Neural progenitor cell (in vitro differentiated cells): Measurements from ENCODE around the gene CPM. TPM values are rescaled to one million over a fixed set of nuclear protein-coding genes. Genes with fewer than 3 reads are reported as not detected.

Experiments used
- DNase-seq: peaks from one replicate; pipeline ENCODE4 v3.0.0-alpha.2; 2016; ENCODE audit warnings: low spot score
- H2AFZ ChIP-seq: fragments of 200-600 bp; sonication (generic); replicated peaks from 2 replicates; pipeline ENCODE4 v1.6.1; 2016; ENCODE audit warnings: antibody characterized with exemption
- H3F3A ChIP-seq: fragments of 200-600 bp; sonication (generic); 2 replicates; pipeline ENCODE4 v1.6.1; 2016; ENCODE audit warnings: antibody characterized with exemption, low read depth
- H3K27ac ChIP-seq: fragments of 200-600 bp; sonication (generic); 2 replicates; pipeline ENCODE4 v1.5.1; 2016; ENCODE audit warnings: mild to moderate bottlenecking
- H3K27me3 ChIP-seq: fragments of 200-600 bp; sonication (generic); 2 replicates; pipeline ENCODE4 v1.6.1; 2016; ENCODE audit warnings: mild to moderate bottlenecking, moderate library complexity
- H3K36me3 ChIP-seq: fragments of 200-600 bp; sonication (generic); 2 replicates; pipeline ENCODE4 v1.5.1; 2016
- H3K4me1 ChIP-seq: fragments of 200-600 bp; sonication (generic); 2 replicates; pipeline ENCODE4 v1.6.1; 2016; ENCODE audit warnings: mixed run types
- H3K4me2 ChIP-seq: fragments of 200-600 bp; sonication (generic); 2 replicates; pipeline ENCODE4 v1.6.1; 2016
- H3K4me3 ChIP-seq: fragments of 200-600 bp; sonication (generic); 2 replicates; pipeline ENCODE4 v1.5.1; 2016
- H3K79me2 ChIP-seq: fragments of 200-600 bp; sonication (generic); 2 replicates; pipeline ENCODE4 v1.6.1; 2016; ENCODE audit warnings: low read depth
- H3K9ac ChIP-seq: fragments of 200-600 bp; sonication (generic); 2 replicates; pipeline ENCODE4 v1.6.1; 2016
- H3K9me3 ChIP-seq: fragments of 200-600 bp; sonication (generic); 2 replicates; pipeline ENCODE4 v1.5.1; 2016; ENCODE audit warnings: low read depth
- H4K20me1 ChIP-seq: fragments of 200-600 bp; sonication (generic); 2 replicates; pipeline ENCODE4 v1.6.1; 2016; ENCODE audit warnings: low read depth
- H3K27ac Mint-ChIP-seq: 3 replicates; pipeline ENCODE4 v1.8.0; 2021; ENCODE audit warnings: mixed read lengths
- H3K27me3 Mint-ChIP-seq: 2 replicates; pipeline ENCODE4 v1.8.0; 2022; ENCODE audit warnings: low read depth, mild to moderate bottlenecking, inconsistent platforms, moderate library complexity, mixed read lengths; ENCODE audit not compliant: insufficient read depth
- H3K36me3 Mint-ChIP-seq: 3 replicates; pipeline ENCODE4 v1.8.0; 2021; ENCODE audit warnings: mixed read lengths
- H3K4me1 Mint-ChIP-seq: 3 replicates; pipeline ENCODE4 v1.8.0; 2021; ENCODE audit warnings: mixed read lengths
- H3K4me3 Mint-ChIP-seq: 3 replicates; pipeline ENCODE4 v1.8.0; 2021; ENCODE audit warnings: mild to moderate bottlenecking, moderate library complexity, mixed read lengths
- H3K9me3 Mint-ChIP-seq: 3 replicates; pipeline ENCODE4 v1.8.0; 2020; ENCODE audit warnings: mixed read lengths
- CTCF ChIP-seq: fragments of 200-600 bp; sonication (generic); IDR thresholded peaks from 2 replicates; pipeline ENCODE4 v1.5.1; 2017; ENCODE audit warnings: antibody characterized with exemption, mild to moderate bottlenecking
- EZH2 ChIP-seq: fragments of 200-600 bp; sonication (generic); IDR thresholded peaks from 2 replicates; pipeline ENCODE4 v1.6.1; 2017; ENCODE audit warnings: antibody characterized with exemption, mild to moderate bottlenecking, moderate library complexity
- EZH2phosphoT487 ChIP-seq: fragments of 200-600 bp; sonication (generic); IDR thresholded peaks from 2 replicates; pipeline ENCODE4 v1.6.1; 2017; ENCODE audit warnings: antibody characterized with exemption
- total RNA-seq: library from RNA; depleted of rRNA; stranded (reverse); fragments of >200 nt; gene quantifications from 2 replicates; pipeline ENCODE4 v1.2.3, GENCODE V29; 2015; ENCODE audit warnings: low replicate concordance

CPM gene
- total RNA-seq, 1 donor from 2014 or later, result 0.02 TPM

- Histone ChIP-seq H3K9me3 (no peaks in the 10 kb centered on the region), H3K27me3 (no peaks in the 10 kb centered on the region), H2AFZ (no peak overlapping the region), H3K4me3 (no peak overlapping the region), H3K36me3 (no peaks in the 10 kb centered on the region), H3K4me2 (no peak overlapping the region), H3K9ac (no peak overlapping the region), H3K4me1 (no peaks in the 10 kb centered on the region), H3K27ac (no peak overlapping the region), H4K20me1 (no peaks in the 10 kb centered on the region), H3K79me2 (no peaks in the 10 kb centered on the region), H3F3A (no peaks in the 10 kb centered on the region)
- no peaks in the 10 kb centered on the region for H3K9me3 Mint-ChIP-seq
- no peaks in the 10 kb centered on the region for H3K27me3 Mint-ChIP-seq
- no peak overlapping the region for H3K4me3 Mint-ChIP-seq
- H3K4me1 Mint-ChIP-seq, result no peaks in the 10 kb centered on the region
- no peak overlapping the region for H3K27ac Mint-ChIP-seq
- DNase-seq, result no peak
- no peak for TF ChIP-seq EZH2phosphoT487
- no peak for TF ChIP-seq EZH2
- no peaks in the 10 kb centered on the region for H3K36me3 Mint-ChIP-seq
Observed at GRCh38 chr12:68950511-68950910, 17.5 kb upstream of the CPM start.

GRCh38 chr12:68945255-68945654 is 12.3 kb upstream of the CPM start:
- Histone ChIP-seq H3K27me3 (no peaks in the 10 kb centered on the region), H3K4me1 (no peaks in the 10 kb centered on the region), H3K36me3 (no peaks in the 10 kb centered on the region), H4K20me1 (no peaks in the 10 kb centered on the region), H3F3A (no peaks in the 10 kb centered on the region), H3K4me2 (no peak overlapping the region), H3K27ac (no peak overlapping the region), H2AFZ (no peak overlapping the region), H3K9me3 (no peaks in the 10 kb centered on the region), H3K4me3 (no peak overlapping the region), H3K79me2 (no peaks in the 10 kb centered on the region), H3K9ac (no peak overlapping the region)
- Mint-ChIP-seq H3K27ac (no peak overlapping the region), H3K4me1 (no peaks in the 10 kb centered on the region), H3K36me3 (no peaks in the 10 kb centered on the region), H3K27me3 (no peaks in the 10 kb centered on the region), H3K4me3 (no peak overlapping the region), H3K9me3 (no peaks in the 10 kb centered on the region)
- TF ChIP-seq EZH2, result no peak
- no peak for TF ChIP-seq CTCF
- no peak for TF ChIP-seq EZH2phosphoT487
- no peak for DNase-seq

- H3K4me3 ChIP-seq, result no peak overlapping the region
- H3K4me1 Mint-ChIP-seq, result no peaks in the 10 kb centered on the region
- H3K27me3 Mint-ChIP-seq, result no peaks in the 10 kb centered on the region
- H3K36me3 ChIP-seq, result no peaks in the 10 kb centered on the region
- H3K36me3 Mint-ChIP-seq, result no peaks in the 10 kb centered on the region
- H3K27me3 ChIP-seq, result no peaks in the 10 kb centered on the region
- no peak for DNase-seq
- no peaks in the 10 kb centered on the region for H4K20me1 ChIP-seq
- no peak overlapping the region for H3K27ac Mint-ChIP-seq
- H3K9ac ChIP-seq, result no peak overlapping the region
- TF ChIP-seq CTCF, result no peak
- TF ChIP-seq EZH2phosphoT487, result no peak
- TF ChIP-seq EZH2, result no peak
- no peaks in the 10 kb centered on the region for H3K9me3 Mint-ChIP-seq
- no peaks in the 10 kb centered on the region for H3K79me2 ChIP-seq
- H3K9me3 ChIP-seq, result no peaks in the 10 kb centered on the region
- H3K4me2 ChIP-seq, result no peak overlapping the region
- no peaks in the 10 kb centered on the region for H3K4me1 ChIP-seq
- H3K4me3 Mint-ChIP-seq, result no peak overlapping the region
- H2AFZ ChIP-seq, result no peak overlapping the region
- H3F3A ChIP-seq, result no peaks in the 10 kb centered on the region
- H3K27ac ChIP-seq, result no peak overlapping the region
Observed at GRCh38 chr12:68944296-68945076, 11.5 kb upstream of the CPM start.

GRCh38 chr12:68943848-68944247 is 10.9 kb upstream of the CPM start:
- Histone ChIP-seq H3F3A (no peaks in the 10 kb centered on the region), H3K79me2 (no peaks in the 10 kb centered on the region), H2AFZ (no peak overlapping the region), H3K4me2 (no peak overlapping the region), H3K27ac (no peak overlapping the region), H3K27me3 (no peaks in the 10 kb centered on the region), H3K36me3 (no peaks in the 10 kb centered on the region), H3K9ac (no peak overlapping the region), H3K4me3 (no peak overlapping the region), H4K20me1 (no peaks in the 10 kb centered on the region), H3K4me1 (no peaks in the 10 kb centered on the region), H3K9me3 (no peaks in the 10 kb centered on the region)
- Mint-ChIP-seq H3K36me3 (no peaks in the 10 kb centered on the region), H3K4me3 (no peak overlapping the region), H3K9me3 (no peaks in the 10 kb centered on the region), H3K4me1 (no peaks in the 10 kb centered on the region), H3K27ac (no peak overlapping the region), H3K27me3 (no peaks in the 10 kb centered on the region)
- TF ChIP-seq EZH2, result no peak
- no peak for TF ChIP-seq CTCF
- no peak for TF ChIP-seq EZH2phosphoT487
- no peak for DNase-seq
